ENCODE measurements around the gene PRRC2B.
"Not testable (repeated sequence)": the region's sequence is repeated elsewhere in the genome, so short reads cannot be mapped to it uniquely, and the experiment has no call there.

The PRRC2B gene

GRCh38 chr9:131349881-131350563, 43.9 kb upstream of the PRRC2B start:
- TF ChIP-seq, protein P1, sequence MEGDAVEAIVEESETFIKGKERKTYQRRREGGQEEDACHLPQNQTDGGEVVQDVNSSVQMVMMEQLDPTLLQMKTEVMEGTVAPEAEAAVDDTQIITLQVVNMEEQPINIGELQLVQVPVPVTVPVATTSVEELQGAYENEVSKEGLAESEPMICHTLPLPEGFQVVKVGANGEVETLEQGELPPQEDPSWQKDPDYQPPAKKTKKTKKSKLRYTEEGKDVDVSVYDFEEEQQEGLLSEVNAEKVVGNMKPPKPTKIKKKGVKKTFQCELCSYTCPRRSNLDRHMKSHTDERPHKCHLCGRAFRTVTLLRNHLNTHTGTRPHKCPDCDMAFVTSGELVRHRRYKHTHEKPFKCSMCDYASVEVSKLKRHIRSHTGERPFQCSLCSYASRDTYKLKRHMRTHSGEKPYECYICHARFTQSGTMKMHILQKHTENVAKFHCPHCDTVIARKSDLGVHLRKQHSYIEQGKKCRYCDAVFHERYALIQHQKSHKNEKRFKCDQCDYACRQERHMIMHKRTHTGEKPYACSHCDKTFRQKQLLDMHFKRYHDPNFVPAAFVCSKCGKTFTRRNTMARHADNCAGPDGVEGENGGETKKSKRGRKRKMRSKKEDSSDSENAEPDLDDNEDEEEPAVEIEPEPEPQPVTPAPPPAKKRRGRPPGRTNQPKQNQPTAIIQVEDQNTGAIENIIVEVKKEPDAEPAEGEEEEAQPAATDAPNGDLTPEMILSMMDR (conservative IDR thresholded peaks at IDR 0.05): peak; percentile 97
- peak overlapping the region; percentile 79 for H3K27ac ChIP-seq

GRCh38 chr9:131356479-131356878, 37.4 kb upstream of the PRRC2B start:
- H3K27ac ChIP-seq: not testable (repeated sequence)

DNA sequence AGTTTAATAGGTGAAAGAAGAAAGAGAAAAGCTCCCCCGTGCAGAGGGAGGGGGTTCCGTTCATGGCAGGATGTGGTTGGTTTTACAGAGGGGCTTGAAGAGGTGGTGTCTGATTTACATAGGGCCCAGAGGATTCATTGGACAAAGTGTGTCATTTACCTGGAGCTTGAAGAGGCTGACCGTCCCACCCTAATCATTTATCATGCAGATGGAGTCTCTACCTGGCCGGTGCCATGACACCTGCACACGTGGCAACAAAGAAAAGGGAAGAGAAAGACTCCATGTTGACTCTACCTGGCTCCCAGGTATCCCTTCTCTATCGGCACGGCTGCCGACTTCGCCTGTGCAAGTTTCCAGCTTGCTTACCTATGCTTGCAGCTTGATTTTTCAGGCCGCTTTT, 35.3 kb upstream of the PRRC2B start:
- no peak overlapping the region for H3K27ac ChIP-seq
- TF ChIP-seq, protein P1 (conservative IDR thresholded peaks at IDR 0.05): no peak

GRCh38 chr9:131361202-131361833, 32.6 kb upstream of the PRRC2B start:
- TF ChIP-seq, protein P1 (conservative IDR thresholded peaks at IDR 0.05): no peak

GRCh38 chr9:131365546-131365945, 28.3 kb upstream of the PRRC2B start:
- no peak overlapping the region for H3K27ac ChIP-seq
- TF ChIP-seq, protein P1 (conservative IDR thresholded peaks at IDR 0.05): no peak

More at GRCh38 chr9:131361202-131361833, 32.6 kb upstream of the PRRC2B start:
- H3K27ac ChIP-seq: peak overlapping the region; percentile 23; the same call in 1 of the 2 replicates

DNA sequence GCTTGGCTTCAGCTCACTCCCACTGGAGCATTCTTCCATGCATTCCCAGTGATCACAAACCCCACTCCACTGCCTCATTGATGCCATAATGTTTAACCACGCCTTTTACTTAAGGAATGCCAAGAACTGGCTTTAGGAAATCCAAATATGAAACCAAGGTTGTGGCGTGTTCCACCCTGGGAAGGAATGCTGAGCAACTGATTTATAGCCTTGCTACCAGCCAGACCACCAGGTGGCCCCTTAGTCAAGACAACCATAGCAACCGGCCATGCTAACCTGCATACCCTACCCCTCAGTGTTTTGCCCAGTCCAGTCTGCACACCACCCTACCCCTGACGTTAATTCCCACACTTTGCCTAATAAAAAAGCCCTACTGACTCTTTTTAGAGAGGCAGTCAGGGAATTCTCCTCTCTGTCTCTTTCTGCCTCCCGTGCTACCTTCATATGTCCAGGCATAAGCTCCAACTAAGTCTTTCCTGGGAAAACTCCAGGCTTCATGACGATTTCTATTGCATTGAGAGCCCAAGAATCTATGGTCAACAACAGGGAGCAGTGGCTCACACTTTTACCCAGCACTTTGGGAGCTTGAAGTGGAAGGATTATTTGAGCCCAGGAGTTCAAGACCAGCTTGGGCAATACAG, 27.0 kb upstream of the PRRC2B start:
- TF ChIP-seq, protein P1 (conservative IDR thresholded peaks at IDR 0.05): no peak
- H3K27ac ChIP-seq: peak overlapping the region; percentile 94

DNA sequence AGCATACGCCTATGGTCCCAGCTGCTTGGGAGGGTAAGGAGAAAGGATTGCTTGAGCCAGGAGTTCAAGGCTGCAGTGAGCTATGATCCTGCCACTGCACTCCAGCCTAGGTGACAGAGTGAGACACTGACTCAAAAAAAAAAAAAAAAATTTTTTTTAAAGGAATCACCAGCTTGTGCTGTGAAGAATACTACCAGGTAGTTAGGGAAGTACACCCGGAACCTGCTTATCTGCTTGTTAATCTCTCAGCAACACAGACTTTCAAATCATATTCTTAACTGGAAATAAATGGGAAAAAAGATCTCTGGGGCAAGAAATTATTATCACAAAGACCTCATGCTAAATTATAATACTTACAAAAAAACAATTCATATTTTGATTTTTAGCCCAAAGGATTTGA, 26.4 kb upstream of the PRRC2B start:
- H3K27ac ChIP-seq: peak overlapping the region; percentile 94
- TF ChIP-seq, protein P1 (conservative IDR thresholded peaks at IDR 0.05): no peak
